GM12892 (cell line): ENCODE measurements around the gene LSM14A.

Experiments used
- POLR2AphosphoS5 ChIP-seq: IDR thresholded peaks from 2 replicates; pipeline ENCODE4 v1.6.1; 2011; ENCODE audit warnings: low read depth, low read length, control low read depth
- TAF1 ChIP-seq: IDR thresholded peaks from 2 replicates; pipeline ENCODE4 v1.6.1; 2011; ENCODE audit warnings: low read depth, mild to moderate bottlenecking, control low read depth, low read length, borderline replicate concordance

DNA sequence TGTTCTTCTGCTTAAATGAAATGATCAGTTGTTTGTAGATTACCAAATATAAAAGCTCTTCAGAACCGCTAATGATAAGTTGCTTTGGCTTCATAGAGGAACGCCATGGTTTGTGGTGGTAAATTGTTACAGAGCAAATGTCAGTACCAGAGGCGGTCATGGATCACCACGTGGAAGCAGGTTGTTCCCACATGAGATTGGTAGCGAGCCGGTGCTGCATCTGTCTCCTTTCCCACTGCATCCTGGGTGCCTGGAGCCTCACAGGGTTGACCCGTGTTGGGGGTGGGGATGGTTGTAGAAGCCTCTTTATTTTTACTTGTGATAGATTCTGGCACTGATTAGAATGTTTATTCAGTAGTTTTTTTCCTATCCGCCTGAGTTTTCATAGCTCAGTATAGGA is 96.8 kb downstream of the LSM14A start:
- TF ChIP-seq TAF1 (no peak), POLR2AphosphoS5 (no peak)
